CD4-positive, alpha-beta T cell (primary cell): ENCODE results near the gene NPY4R. TPM values are rescaled to one million over a fixed set of nuclear protein-coding genes. Genes with fewer than 3 reads are reported as not detected.
"Not testable (repeated sequence)": the region's sequence is repeated elsewhere in the genome, so short reads cannot be mapped to it uniquely, and the experiment has no call there.

Experiments used
- ATAC-seq: fragments of 200-7000 bp; cut with Tn5 transposase; one replicate; pipeline ENCODE4 v1.10.0; 2022; ENCODE audit warnings: mild to moderate bottlenecking; ENCODE audit not compliant: poor library complexity
- CTCF ChIA-PET: fragments of 350-600 bp; sonication (Branson Sonifier 250); formaldehyde crosslinking; loops from one replicate; lab custom pipeline; 2021; ENCODE audit warnings: antibody characterized with exemption, inconsistent platforms; lab: Charles Lee
- POLR2A ChIA-PET: fragments of 350-600 bp; sonication (Branson Sonifier 250); formaldehyde crosslinking; loops from one replicate; lab custom pipeline; 2021; ENCODE audit warnings: antibody characterized with exemption, inconsistent platforms; lab: Charles Lee
- DNase-seq, 14 experiments: peaks; one replicate each; pipeline ENCODE4 v3.0.0-alpha.2; 2013 to 2020; ENCODE audit warnings: mixed read lengths in 2 of 14
- H3K27ac ChIP-seq, 2 donors: one replicate each; pipeline versions ENCODE4 v1.5.1 to v1.7.0; 2013; ENCODE audit warnings: low read length in 2 of 2, low read depth in 1 of 2, mild to moderate bottlenecking in 1 of 2
- H3K27me3 ChIP-seq, 2 experiments: 1 replicate in 1 of 2; 2 replicates in 1 of 2; pipeline versions ENCODE4 v1.6.1 to v1.7.0; 2013; ENCODE audit warnings: low read length in 2 of 2, control low read depth in 1 of 2, mild to moderate bottlenecking in 1 of 2, moderate library complexity in 1 of 2; ENCODE audit not compliant: insufficient read depth in 2 of 2, control insufficient read depth in 1 of 2
- H3K36me3 ChIP-seq: one replicate; pipeline ENCODE4 v1.6.1; 2013; ENCODE audit warnings: low read length, control low read depth; ENCODE audit not compliant: insufficient read depth
- H3K4me1 ChIP-seq: one replicate; pipeline ENCODE4 v1.6.1; 2013; ENCODE audit warnings: low read length, control low read depth; ENCODE audit not compliant: insufficient read depth
- H3K4me3 ChIP-seq: one replicate; pipeline ENCODE4 v1.5.1; 2013; ENCODE audit warnings: mild to moderate bottlenecking, low read length, moderate library complexity
- H3K9me3 ChIP-seq, 2 experiments: 1 replicate in 1 of 2; 2 replicates in 1 of 2; pipeline versions ENCODE4 v1.6.1 to v1.7.0; 2013; ENCODE audit warnings: low read length in 2 of 2, mild to moderate bottlenecking in 2 of 2, control low read depth in 1 of 2, moderate library complexity in 1 of 2; ENCODE audit not compliant: control insufficient read depth in 1 of 2, insufficient read depth in 1 of 2
- H3K27ac Mint-ChIP-seq: one replicate; pipeline ENCODE4 v1.8.0; 2020; ENCODE audit warnings: mixed read lengths
- H3K27me3 Mint-ChIP-seq: one replicate; pipeline ENCODE4 v1.8.0; 2021; ENCODE audit warnings: mixed read lengths
- H3K36me3 Mint-ChIP-seq: one replicate; pipeline ENCODE4 v1.8.0; 2021; ENCODE audit warnings: low read depth, mixed read lengths
- H3K4me1 Mint-ChIP-seq: one replicate; pipeline ENCODE4 v1.8.0; 2021; ENCODE audit warnings: low read depth, mixed read lengths
- H3K4me3 Mint-ChIP-seq: one replicate; pipeline ENCODE4 v1.8.0; 2020; ENCODE audit warnings: mild to moderate bottlenecking, mixed read lengths
- H3K9me3 Mint-ChIP-seq: one replicate; pipeline ENCODE4 v1.8.0; 2020; ENCODE audit warnings: mixed read lengths
- intact Hi-C, 2 experiments: fragments of 100-400 bp; cut with DNase I in 1 of 2; cut with micrococcal nuclease in 1 of 2; formaldehyde crosslinking; loops; one replicate each; pipeline versions ENCODE4 v1.15.1 to v1.9.0; 2023 to 2025; cut with DNase I, micrococcal nuclease
- total RNA-seq, 174 experiments: library from RNA in 2 of 174; stranded (reverse) in 2 of 174; gene quantifications; one replicate each; pipeline ENCODE4 v1.2.3 and lab custom pipeline; 2021 to 2026

Gene NPY4R
- total RNA-seq, 2 experiments from 2014 or later: not detected

GRCh38 chr10:46512725-46513124 is 47.0 kb upstream of the NPY4R start:
- H3K27me3 ChIP-seq, H3K27me3 Mint-ChIP-seq, H3K27ac ChIP-seq, H3K36me3 ChIP-seq, H3K27ac Mint-ChIP-seq, CTCF ChIA-PET, intact Hi-C loops, H3K36me3 Mint-ChIP-seq, DNase-seq, H3K9me3 Mint-ChIP-seq, POLR2A ChIA-PET, H3K9me3 ChIP-seq, ATAC-seq, H3K4me1 Mint-ChIP-seq, H3K4me1 ChIP-seq, H3K4me3 ChIP-seq, H3K4me3 Mint-ChIP-seq: not testable (repeated sequence)

GRCh38 chr10:46512002-46512401 is 46.2 kb upstream of the NPY4R start:
- H3K27me3 Mint-ChIP-seq, DNase-seq, H3K4me1 ChIP-seq, H3K4me1 Mint-ChIP-seq, POLR2A ChIA-PET, intact Hi-C loops, H3K9me3 Mint-ChIP-seq, H3K4me3 Mint-ChIP-seq, H3K9me3 ChIP-seq, H3K36me3 Mint-ChIP-seq, H3K27ac Mint-ChIP-seq, H3K4me3 ChIP-seq, H3K27ac ChIP-seq, CTCF ChIA-PET, H3K36me3 ChIP-seq, H3K27me3 ChIP-seq, ATAC-seq: not testable (repeated sequence)

GRCh38 chr10:46499990-46500389 is 34.2 kb upstream of the NPY4R start:
- H3K36me3 ChIP-seq, H3K9me3 ChIP-seq, H3K27ac ChIP-seq, H3K9me3 Mint-ChIP-seq, CTCF ChIA-PET, H3K4me1 Mint-ChIP-seq, ATAC-seq, DNase-seq, H3K4me3 Mint-ChIP-seq, POLR2A ChIA-PET, H3K36me3 Mint-ChIP-seq, H3K27ac Mint-ChIP-seq, H3K27me3 Mint-ChIP-seq, H3K27me3 ChIP-seq, intact Hi-C loops, H3K4me1 ChIP-seq, H3K4me3 ChIP-seq: not testable (repeated sequence)

- CTCF ChIA-PET, H3K4me1 ChIP-seq, H3K36me3 Mint-ChIP-seq, H3K27me3 Mint-ChIP-seq, H3K4me3 ChIP-seq, ATAC-seq, POLR2A ChIA-PET, H3K36me3 ChIP-seq, H3K4me1 Mint-ChIP-seq, H3K9me3 Mint-ChIP-seq, intact Hi-C loops, DNase-seq, H3K27ac ChIP-seq, H3K27me3 ChIP-seq, H3K4me3 Mint-ChIP-seq, H3K27ac Mint-ChIP-seq, H3K9me3 ChIP-seq: not testable (repeated sequence)
Observed at GRCh38 chr10:46498985-46499703, 33.4 kb upstream of the NPY4R start.

DNA sequence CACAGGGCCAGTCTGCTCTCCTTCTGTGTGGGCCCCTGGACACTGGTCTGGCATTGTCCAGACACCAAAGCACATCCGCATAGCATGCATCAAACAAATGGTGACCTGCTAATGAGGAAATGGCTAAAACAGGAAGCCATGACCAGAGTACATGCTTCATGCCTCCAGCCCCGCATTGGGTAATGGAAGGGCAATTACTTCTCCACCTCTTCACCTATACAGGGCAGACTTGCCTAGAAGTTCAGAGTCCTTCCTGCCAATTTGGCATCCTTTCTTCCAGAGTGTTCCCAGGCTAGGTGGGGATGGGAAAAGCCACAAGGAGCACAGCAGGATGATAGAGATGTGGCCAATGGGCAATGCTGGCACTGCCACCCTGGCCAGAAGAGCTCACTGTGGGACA is 32.1 kb upstream of the NPY4R start:
- H3K4me1 ChIP-seq, intact Hi-C loops, H3K27ac Mint-ChIP-seq, H3K4me3 Mint-ChIP-seq, POLR2A ChIA-PET, H3K27me3 Mint-ChIP-seq, DNase-seq, H3K27ac ChIP-seq, CTCF ChIA-PET, H3K4me1 Mint-ChIP-seq, ATAC-seq, H3K36me3 Mint-ChIP-seq, H3K36me3 ChIP-seq, H3K27me3 ChIP-seq, H3K4me3 ChIP-seq, H3K9me3 Mint-ChIP-seq, H3K9me3 ChIP-seq: not testable (repeated sequence)

DNA sequence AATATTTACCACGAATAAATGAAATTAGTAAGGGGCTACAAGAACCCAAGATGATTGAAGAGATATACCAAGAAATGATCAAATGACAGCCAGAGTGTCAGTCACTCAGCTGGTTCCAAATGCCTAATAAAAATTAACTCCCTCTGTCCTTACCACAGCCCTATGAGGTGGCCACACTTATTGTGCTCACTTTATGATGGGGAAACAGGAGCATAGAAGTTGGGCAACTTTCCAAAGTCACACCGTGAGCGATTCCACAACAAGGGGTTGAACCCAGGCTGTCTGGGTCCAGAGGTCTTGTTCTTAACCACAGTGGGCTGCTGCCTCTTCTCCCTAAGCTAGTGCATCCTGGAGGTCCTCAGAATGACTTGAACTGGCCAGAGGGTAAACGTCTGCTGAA is 31.6 kb upstream of the NPY4R start:
- H3K36me3 ChIP-seq, DNase-seq, H3K4me1 Mint-ChIP-seq, H3K27ac Mint-ChIP-seq, H3K27me3 ChIP-seq, POLR2A ChIA-PET, H3K9me3 Mint-ChIP-seq, intact Hi-C loops, H3K4me3 Mint-ChIP-seq, CTCF ChIA-PET, H3K4me3 ChIP-seq, H3K4me1 ChIP-seq, H3K27ac ChIP-seq, H3K36me3 Mint-ChIP-seq, H3K27me3 Mint-ChIP-seq, ATAC-seq, H3K9me3 ChIP-seq: not testable (repeated sequence)

- CTCF ChIA-PET, H3K27ac ChIP-seq, H3K27me3 Mint-ChIP-seq, H3K36me3 ChIP-seq, H3K27ac Mint-ChIP-seq, H3K4me3 ChIP-seq, ATAC-seq, H3K9me3 Mint-ChIP-seq, H3K4me3 Mint-ChIP-seq, H3K4me1 Mint-ChIP-seq, POLR2A ChIA-PET, DNase-seq, intact Hi-C loops, H3K27me3 ChIP-seq, H3K36me3 Mint-ChIP-seq, H3K9me3 ChIP-seq, H3K4me1 ChIP-seq: not testable (repeated sequence)
Observed at GRCh38 chr10:46491364-46492114, 25.8 kb upstream of the NPY4R start.
